Peyer's patch (tissue), 4 donors: ENCODE measurements around the gene GAL3ST3.

Source experiments
- CTCF ChIP-seq, 6 experiments: fragments of 450-650 bp in 4 of 6; fragments of 200-600 bp in 2 of 6; sonication (generic) in 1 of 6; IDR thresholded peaks; one replicate each; pipeline ENCODE4 v1.5.1; 2017 to 2019; ENCODE audit warnings: antibody characterized with exemption in 6 of 6, mild to moderate bottlenecking in 3 of 6, moderate library complexity in 1 of 6
- POLR2A ChIP-seq, 2 donors: fragments of 450-650 bp; IDR thresholded peaks; one replicate each; pipeline ENCODE4 v1.5.1; 2017; ENCODE audit warnings: antibody characterized with exemption in 2 of 2, mild to moderate bottlenecking in 2 of 2, moderate library complexity in 2 of 2

- TF ChIP-seq POLR2A (IDR thresholded peaks at IDR 0.05) (no peak), CTCF (IDR thresholded peaks at IDR 0.05) (no peak)
These were observed 37.6 kb downstream of the GAL3ST3 start for GRCh38 chr11:66011239-66011784.
